NOMO-1 treated with DMSO at 0.1 percent for 48 hours (cell line): Measurements from ENCODE around the gene ADAMTS4.
"Not testable (repeated sequence)": the region's sequence is repeated elsewhere in the genome, so short reads cannot be mapped to it uniquely, and the experiment has no call there.

Source experiments
- DNase-seq: peaks from one replicate; lab custom pipeline; 2025; ENCODE audit not compliant: unreplicated experiment; lab: John Stamatoyannopoulos, UW

The ADAMTS4 gene, protein sequence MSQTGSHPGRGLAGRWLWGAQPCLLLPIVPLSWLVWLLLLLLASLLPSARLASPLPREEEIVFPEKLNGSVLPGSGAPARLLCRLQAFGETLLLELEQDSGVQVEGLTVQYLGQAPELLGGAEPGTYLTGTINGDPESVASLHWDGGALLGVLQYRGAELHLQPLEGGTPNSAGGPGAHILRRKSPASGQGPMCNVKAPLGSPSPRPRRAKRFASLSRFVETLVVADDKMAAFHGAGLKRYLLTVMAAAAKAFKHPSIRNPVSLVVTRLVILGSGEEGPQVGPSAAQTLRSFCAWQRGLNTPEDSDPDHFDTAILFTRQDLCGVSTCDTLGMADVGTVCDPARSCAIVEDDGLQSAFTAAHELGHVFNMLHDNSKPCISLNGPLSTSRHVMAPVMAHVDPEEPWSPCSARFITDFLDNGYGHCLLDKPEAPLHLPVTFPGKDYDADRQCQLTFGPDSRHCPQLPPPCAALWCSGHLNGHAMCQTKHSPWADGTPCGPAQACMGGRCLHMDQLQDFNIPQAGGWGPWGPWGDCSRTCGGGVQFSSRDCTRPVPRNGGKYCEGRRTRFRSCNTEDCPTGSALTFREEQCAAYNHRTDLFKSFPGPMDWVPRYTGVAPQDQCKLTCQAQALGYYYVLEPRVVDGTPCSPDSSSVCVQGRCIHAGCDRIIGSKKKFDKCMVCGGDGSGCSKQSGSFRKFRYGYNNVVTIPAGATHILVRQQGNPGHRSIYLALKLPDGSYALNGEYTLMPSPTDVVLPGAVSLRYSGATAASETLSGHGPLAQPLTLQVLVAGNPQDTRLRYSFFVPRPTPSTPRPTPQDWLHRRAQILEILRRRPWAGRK

DNA sequence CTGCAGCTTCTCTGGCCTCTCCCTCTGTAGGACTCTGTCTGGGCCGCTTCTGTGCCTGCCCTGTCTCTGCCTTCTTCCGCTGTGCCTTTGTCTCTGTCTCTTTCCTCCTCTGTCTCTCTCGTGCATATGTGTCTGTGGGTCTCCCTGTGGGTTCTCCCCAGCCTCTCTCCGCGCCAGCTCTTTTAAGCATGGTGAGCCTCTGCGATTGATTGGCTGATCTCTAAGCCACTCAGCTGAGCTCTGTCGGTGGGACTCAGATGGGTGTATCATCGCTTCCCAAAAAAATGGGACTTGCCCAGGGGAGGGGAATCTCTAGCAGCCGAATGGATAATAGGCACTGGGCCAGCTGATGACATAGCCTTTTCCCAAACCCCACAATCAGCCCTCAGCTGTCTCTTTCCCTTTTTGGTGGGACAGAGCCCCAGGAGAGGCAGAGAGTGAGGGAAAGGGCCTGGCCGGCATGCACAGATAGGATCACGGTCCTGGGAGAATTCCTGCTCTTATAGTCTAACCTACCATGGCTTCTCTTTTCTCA lies at the start of gene ADAMTS4:
Gene ADAMTS4 (minus strand): TSS at position 158 of the 535 bp plus-strand sequence. CDS start 427 bp downstream, outside the sequence.
- DNase-seq = no peak

DNA sequence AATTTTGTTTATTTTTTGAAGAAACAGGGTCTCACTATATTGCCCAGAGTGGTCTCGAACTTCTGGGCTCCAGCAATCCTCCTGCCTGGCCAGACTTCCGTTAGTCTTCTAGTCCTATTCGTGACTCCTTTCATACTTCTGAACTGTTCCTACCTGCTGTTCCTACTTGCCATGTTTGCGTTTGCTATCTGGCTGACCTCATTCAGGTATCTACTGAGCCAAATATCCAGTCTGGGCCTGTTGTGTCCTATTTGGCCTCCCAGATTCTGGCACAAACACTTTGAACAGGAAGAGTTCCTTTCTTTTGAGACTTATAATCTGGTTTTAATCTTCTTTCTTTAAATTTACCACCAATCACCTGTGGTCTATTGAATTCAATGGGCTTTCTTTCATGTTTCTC lies 46.0 kb upstream of the ADAMTS4 start:
- no peak for DNase-seq

DNA sequence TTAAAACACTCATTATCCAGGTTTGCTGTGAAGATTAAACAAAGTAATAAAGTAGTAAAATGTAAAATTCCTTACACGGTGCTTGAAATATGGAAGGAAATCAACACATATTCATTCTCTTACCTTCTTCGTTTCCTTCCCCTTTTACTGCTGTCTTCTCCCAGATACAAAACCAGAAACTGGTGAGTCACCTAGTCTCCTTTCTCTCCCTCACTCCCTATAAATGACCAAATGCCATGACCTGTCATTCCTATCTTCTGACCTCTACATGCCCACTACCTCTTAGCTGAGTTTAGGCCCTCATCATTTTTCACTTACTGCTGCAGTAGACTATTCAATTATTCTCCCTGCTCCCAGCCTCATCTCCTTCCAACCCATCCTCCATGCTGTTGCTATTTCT lies 43.5 kb upstream of the ADAMTS4 start:
- peak; percentile 13 for DNase-seq

DNA sequence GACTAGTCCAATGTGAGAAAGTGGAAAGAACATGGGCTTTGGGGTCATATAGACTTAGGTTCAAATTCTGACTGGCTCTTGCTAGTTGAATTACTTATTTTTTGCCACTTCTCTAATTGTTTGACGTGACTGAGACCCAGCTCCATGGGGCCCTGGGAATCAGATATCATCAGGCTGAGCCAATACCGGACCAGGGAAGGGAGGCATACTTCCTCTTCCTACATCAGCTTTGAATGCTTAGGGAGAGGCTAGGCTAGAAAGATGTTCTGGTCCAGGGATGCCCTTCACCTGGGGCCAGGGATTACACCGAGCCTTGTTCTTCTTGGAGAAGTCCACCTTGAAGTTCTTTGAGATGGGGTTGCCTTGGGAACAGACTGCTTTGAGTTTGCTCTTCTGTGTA lies 42.8 kb upstream of the ADAMTS4 start:
- peak; percentile 42 for DNase-seq

DNA sequence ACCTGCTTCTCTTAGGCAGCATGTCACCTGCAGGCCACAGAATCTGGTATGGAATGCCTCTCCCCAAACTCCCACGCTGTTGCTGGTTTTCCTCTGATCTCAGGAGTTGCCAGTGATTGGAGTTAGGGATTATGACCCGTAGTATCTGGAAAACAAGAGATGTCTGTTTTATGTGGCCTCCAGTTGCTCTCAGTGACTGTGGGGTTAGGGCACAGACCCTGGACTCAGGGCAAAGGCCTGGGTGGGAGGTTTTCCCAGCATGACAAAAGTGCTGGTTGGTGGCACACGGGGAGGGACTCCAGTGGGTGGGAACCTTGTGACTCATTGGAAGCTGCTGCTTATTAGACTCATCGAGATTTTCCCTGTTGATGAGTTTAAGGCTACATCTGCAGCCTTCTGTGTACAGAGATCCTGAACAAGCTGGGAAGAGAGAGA lies 39.2 kb upstream of the ADAMTS4 start, which contains the start of gene NR1I3:
Gene NR1I3 (minus strand): TSS at position 165 of the 435 bp plus-strand sequence. CDS start 1,638 bp downstream, outside the sequence.
- DNase-seq = no peak

DNA sequence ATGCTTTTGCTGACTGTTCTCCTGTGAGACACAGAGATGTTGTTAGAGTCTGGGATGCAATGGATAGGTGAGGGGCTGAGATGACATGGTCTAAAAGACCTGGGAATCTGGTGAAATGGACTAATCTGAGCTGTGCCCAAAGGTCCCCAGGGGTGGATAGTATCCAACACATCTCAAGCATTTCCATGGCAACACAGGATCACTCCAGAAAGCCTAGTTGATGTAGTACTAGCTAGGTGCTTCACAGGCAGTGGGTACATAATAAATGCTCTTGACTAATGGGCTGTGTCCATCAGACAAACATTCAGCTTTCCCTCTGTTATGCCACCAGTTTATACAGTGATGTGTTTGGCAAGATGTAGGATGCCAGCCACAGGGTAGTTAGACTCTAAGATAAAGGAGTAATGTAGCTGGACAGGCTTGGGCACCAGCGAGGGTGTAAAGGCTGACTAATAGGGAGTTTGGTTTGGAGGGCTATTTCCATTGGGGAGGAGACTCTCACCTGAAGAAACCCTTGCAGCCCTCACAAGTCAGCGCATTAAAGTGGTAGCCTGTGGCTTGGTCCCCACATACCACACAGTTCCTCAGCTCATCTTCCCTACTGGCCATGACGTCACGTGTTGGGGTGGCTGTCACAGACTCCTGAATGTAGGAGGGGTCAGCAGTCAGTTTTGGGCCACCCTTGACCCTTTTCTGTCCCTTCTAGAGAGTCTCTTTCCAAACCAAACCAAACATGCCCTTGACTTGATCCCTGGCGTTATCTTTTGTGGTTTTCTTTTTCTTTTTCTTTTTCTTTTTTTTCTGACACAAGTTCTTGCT lies 37.3 kb upstream of the ADAMTS4 start:
- no peak for DNase-seq

DNA sequence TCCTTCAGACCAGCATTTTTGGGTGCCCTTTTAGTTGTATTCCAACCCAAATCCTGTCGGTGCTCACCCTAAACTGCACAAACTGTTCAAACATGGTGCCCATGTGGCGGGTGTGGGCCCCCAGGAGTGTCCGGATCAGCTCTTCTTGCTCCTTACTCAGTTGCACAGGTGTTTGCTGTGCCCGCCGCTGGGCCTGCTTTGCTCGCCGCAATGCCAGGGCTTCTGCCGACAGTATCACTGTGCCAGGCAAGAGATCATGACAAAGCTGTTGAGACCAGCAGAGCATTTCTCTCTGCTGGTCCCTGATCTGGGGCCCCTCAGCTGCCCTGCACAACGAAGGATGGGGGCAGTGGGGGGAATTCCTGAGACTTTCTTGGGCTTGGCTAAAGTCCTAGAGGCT lies 34.2 kb upstream of the ADAMTS4 start:
- DNase-seq = no peak

DNA sequence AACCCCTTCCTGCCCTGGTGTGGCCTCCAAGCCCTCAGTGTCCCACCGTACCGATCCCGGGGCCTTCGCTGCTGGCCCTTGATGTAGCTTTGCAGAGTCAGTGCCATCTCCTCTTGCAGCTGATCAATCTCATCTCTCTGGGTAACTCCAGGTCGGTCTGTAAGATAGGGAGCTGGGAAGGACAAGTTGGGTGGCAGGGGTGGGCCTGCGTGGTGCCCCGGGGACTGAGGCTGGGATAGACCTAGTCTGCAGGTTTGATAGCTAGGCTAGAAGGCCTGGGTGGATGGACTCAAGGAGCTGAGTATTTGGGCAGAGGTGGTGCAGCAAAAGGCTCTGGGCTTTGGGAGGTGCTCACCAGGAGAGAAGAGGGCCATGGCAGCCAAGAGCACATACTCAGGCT lies 31.9 kb upstream of the ADAMTS4 start:
- DNase-seq = no peak

DNA sequence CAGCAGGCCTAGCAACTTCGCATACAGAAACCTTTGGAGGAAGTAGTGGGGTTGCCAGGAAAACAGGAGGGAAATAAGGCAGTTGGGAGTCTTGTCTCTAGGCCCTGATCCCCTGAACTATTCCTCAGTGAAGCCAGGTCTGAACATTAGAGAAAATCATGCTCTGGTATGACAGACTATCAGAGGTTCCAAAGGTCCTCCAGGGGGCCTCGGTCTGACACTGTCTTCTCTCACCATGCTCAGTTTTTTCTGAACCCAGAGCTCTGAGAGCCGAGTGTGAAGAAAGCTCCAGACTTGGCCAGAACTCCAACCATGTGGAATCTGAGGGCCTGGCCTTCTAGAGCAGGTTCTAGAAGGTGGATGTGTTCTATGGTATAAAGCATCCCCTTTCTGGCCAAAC lies 31.0 kb upstream of the ADAMTS4 start:
- no peak for DNase-seq

DNA sequence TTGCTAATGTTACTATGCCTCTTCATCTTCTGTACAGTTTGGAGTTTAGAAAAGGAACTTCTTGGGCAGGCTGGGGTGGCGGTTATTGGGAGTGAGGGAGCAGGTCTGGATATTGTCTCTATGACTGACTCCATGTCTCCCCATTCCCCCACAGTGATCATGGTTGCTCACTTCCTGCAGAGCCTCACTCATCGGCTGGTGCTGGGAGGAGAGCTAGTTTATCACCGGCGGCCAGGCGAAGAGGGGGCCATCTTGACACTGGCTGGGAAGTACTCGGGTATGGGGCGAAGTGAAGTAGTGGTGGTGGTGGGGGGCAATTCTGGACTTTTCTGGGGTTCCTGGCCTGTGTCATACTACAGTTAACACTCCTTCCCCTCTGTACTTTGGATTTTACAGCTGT lies 29.2 kb upstream of the ADAMTS4 start:
- no peak for DNase-seq

DNA sequence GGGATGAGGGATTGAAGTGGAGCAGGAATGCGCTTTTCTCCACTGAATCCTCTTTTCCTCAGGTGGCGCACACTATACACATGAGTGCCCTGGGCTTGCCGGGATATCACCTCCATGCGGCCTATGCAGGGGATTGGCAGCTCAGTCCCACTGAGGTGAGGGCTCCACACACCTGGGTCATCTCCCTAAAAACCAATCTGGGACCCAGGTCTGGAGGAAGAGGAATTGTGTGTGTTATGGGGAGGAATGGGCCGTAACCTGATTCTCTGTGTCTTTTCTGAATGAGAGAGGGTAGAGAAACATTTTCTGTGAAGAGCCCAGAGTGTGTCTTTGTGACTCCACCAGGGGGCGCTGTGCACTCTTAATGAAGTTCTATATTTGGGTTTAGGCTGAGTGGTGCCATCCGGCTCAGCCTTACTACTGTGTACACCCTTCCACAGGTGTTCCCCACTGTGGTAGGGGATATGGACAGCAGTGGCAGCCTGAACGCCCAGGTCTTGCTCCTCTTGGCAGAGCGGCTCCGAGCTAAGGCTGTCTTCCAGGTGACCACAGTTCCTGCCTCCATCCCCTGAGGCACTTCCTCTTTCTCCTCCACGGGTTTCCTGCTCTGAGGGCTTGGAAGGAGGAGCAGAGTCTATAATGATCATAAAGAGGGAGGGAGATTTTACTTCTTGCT lies 28.5 kb upstream of the ADAMTS4 start:
- DNase-seq = peak; percentile 90

DNA sequence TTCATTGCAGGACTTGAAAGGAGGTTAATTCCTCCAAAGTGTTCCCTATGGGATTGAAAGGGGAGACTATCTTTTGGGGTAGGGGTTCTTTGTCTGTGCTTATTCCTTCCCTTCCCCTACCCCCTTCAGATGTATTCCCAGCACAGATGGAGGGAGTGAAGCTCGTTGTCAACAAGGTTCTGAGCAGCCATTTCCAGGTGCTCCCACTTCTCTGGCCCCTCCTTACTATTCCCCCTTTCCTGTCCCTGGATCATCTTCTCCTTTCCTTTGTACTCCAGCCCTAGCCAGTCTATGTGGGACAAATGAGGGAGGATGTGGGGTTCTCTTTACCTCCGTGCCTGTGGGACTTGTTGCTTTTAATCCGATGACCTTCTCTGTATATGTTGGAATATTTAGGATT lies 27.9 kb upstream of the ADAMTS4 start:
- DNase-seq = no peak

DNA sequence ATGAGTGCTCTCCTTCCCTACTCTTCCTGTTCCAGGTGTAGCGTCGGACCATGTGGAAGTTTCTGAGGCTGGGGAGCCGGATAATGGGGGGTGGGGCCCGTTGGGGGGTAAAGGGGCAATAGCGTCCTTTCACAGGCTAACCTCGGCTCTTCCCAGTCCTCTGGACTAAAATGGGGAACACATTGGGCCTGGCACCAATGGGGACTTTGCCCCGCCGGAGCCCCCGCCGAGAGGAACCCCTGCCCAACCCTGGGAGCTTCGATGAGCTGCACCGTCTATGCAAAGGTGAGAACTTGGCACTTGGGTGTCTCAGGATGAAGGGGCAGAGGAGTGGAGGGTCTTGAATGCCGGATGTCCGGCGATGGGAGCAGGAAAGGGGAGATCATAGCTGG lies 27.5 kb upstream of the ADAMTS4 start:
- no peak for DNase-seq

DNA sequence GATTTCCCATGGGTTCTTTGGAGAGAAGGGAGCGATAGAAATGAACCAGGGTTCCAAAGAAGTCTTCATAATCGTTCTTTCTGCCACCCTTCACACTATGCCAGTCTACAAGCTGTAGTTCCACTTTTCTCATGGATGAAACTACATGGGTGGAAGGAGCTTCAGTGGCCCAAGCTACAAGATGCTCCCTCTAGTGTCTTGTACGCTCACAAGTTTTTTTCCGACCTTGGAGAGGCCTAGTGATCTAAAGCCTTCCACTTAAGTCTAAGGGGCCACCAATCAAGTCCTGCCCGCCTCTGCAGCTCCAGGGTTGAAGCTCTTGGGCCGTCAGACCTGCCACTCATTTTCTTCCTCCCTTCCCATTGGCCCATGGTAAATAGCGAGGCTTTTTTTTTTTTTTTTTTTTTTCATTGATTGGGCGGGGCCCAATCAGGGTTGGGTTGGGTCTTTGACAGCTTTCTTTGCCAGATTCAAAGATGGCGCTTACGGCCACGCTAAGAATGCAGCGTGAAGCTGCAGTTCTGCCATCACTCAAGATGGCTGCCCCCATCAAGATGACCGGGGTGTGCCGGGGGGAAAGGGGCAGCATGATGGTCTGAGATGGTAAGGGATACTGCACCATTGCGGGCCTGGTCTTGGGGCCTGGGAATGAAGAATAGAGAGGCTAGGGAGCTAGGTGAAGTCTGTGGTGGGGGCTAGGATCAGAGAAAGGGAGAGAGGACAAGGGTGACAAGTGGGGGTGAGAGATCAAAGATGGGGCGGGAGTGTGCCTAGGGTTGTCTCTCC lies 26.9 kb upstream of the ADAMTS4 start, which contains the start of gene TOMM40L:
Gene TOMM40L (plus strand): TSS at position 527 of the 786 bp plus-strand sequence. CDS start 430 bp downstream, outside the sequence.
- peak; percentile 100 for DNase-seq

DNA sequence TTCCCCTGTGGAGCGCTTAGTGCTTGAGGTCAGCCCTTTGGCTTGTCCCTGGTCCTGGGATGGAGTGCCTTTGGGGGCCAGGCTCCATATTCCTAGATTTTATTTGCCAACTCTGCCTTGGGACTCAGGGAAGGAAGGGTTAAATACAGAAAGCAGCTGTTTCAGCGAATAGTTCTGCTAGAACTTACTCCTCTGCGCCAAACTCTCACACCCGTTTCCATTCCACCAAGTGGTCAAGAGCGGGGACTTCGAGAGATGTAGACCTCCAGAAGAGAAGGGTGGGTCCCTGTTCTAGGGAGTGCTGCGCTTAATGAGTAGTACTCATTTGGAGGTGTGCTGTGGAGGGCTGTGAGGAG lies 26.3 kb upstream of the ADAMTS4 start:
- peak; percentile 59 for DNase-seq

DNA sequence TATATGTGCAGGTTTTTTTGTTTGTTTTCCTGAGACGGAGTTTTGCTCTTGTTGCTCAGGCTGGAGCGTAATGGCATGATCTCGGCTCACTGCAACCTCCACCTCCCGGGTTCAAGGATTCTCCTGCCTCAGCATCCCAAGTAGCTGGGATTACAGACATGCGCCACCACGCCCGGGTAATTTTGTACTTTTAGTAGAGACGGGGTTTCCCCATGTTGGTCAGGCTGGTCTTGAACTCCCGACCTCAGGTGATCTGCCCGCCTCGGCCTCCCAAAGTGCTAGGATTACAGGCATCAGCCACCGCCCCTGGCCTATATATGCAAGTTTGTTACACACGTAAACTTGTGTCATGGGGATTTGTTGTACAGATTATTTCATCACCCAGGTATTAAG lies 25.8 kb upstream of the ADAMTS4 start:
- DNase-seq = not testable (repeated sequence)

DNA sequence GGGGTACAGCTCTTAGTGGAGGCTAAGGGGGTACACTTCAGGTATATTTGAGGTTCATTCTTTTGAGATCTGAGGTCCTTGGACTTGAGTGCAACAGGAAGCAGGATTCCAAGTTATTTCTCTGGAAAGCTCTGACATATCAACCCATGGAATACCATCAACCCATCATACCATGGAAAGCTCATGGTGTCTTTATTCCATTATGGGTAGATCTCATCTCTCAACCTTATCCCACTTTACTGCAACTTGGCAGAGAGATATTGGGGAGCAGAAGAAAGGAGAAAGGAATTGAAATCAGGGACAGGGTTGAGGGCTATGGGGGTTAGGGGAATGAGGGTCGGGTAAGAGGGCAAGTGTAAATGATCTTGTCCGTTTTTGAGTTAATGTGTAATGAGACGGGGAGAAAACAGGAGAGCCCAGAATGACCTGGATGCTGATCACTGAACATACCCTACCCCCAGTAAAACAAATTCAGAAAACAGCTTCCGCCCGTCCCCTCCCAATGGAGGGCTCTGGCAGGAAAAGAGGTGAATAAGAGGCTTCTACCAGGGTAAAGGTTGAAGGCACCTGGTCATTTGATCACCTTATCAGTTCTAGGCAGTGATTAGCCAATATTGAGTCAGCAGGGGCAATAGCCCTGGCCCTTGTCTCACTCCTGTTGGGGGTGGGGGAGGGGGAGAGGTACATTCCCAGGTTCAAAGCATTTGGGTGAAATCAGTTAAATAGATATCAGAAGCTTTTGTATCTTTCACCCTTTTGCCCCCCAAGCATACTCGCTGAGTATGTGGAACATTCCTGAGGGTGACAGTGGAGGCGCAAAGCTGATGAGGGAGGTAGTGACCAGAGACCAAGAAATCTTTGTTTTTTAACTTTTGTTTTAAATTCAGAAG lies 25.2 kb upstream of the ADAMTS4 start:
- no peak for DNase-seq
